SK-N-SH (cell line): Measurements from ENCODE around the gene PKD2L1. TPM values are rescaled to one million over a fixed set of nuclear protein-coding genes. Genes with fewer than 3 reads are reported as not detected.

Source experiments
- CTCF ChIA-PET: fragments of 300-600, 350-600 bp; formaldehyde crosslinking; extraction: SDS; loops from one replicate; lab custom pipeline; 2021; lab: Yijun Ruan, JAX
- POLR2A ChIA-PET: fragments of 350-600 bp; sonication (Branson Sonifier 250); formaldehyde crosslinking; extraction: SDS; loops from one replicate; lab custom pipeline; 2020; ENCODE audit warnings: antibody characterized with exemption, inconsistent platforms; lab: Yijun Ruan, JAX
- DNase-seq: peaks from one replicate; pipeline ENCODE4 v3.0.0; 2012
- H2AFZ ChIP-seq: fragments of 200-600 bp; sonication (generic); 2 replicates; pipeline ENCODE4 v1.8.1; 2016; ENCODE audit warnings: antibody characterized with exemption, mild to moderate bottlenecking, low read depth
- H3F3A ChIP-seq: fragments of 200-600 bp; sonication (generic); replicated peaks from 2 replicates; pipeline ENCODE3; 2016; ENCODE audit warnings: antibody characterized with exemption, mild to moderate bottlenecking; ENCODE audit not compliant: insufficient read depth
- H3K27ac ChIP-seq, 2 experiments: fragments of 200-500 bp in 1 of 2; fragments of 200-600 bp in 1 of 2; sonication (Bioruptor generic) in 1 of 2; sonication (generic), shearing (Covaris generic) in 1 of 2; 2 replicates each; pipeline versions ENCODE4 v1.5.1 to v1.6.1; 2014 to 2016; ENCODE audit warnings: low read depth in 2 of 2, inconsistent platforms in 1 of 2, low read length in 1 of 2, mild to moderate bottlenecking in 1 of 2, mixed read lengths in 1 of 2
- H3K27me3 ChIP-seq: fragments of 200-600 bp; sonication (generic), shearing (Covaris generic); 2 replicates; pipeline ENCODE4 v1.6.1; 2016; ENCODE audit warnings: mixed run types; ENCODE audit not compliant: insufficient read depth
- H3K36me3 ChIP-seq, 2 experiments: fragments of 200-500 bp in 1 of 2; fragments of 200-600 bp in 1 of 2; sonication (Bioruptor generic) in 1 of 2; sonication (generic) in 1 of 2; replicated peaks in 1 of 2; 2 replicates each; pipeline versions ENCODE3 to v1.5.1; 2014 to 2016; ENCODE audit warnings: low read length in 1 of 2, mild to moderate bottlenecking in 1 of 2; ENCODE audit not compliant: insufficient read depth in 2 of 2, control insufficient read depth in 1 of 2
- H3K4me1 ChIP-seq, 2 experiments: fragments of 200-500 bp in 1 of 2; fragments of 200-600 bp in 1 of 2; sonication (Bioruptor generic) in 1 of 2; sonication (generic), shearing (Covaris generic) in 1 of 2; 2 replicates each; pipeline versions ENCODE4 v1.5.1 to v1.6.1; 2014 to 2016; ENCODE audit warnings: low read depth in 1 of 2, low read length in 1 of 2, mixed run types in 1 of 2; ENCODE audit not compliant: insufficient read depth in 2 of 2, control insufficient read depth in 1 of 2
- H3K4me2 ChIP-seq: fragments of 200-600 bp; sonication (generic), shearing (Covaris generic); 2 replicates; pipeline ENCODE4 v1.6.1; 2017; ENCODE audit warnings: mixed run types
- H3K4me3 ChIP-seq, 2 experiments: fragments of 200-500 bp in 1 of 2; fragments of 200-600 bp in 1 of 2; sonication (Bioruptor generic) in 1 of 2; sonication (generic), shearing (Covaris generic) in 1 of 2; 2 replicates each; pipeline versions ENCODE4 v1.5.1 to v1.8.1; 2014 to 2016; ENCODE audit warnings: low read depth in 2 of 2, inconsistent platforms in 1 of 2, low read length in 1 of 2, mild to moderate bottlenecking in 1 of 2, mixed read lengths in 1 of 2, moderate library complexity in 1 of 2
- H3K79me2 ChIP-seq: fragments of 200-600 bp; sonication (generic); 2 replicates; pipeline ENCODE4 v1.8.1; 2017; ENCODE audit warnings: mild to moderate bottlenecking; ENCODE audit not compliant: insufficient read depth
- H3K9ac ChIP-seq: fragments of 200-600 bp; sonication (generic); 2 replicates; pipeline ENCODE4 v1.6.1; 2017; ENCODE audit warnings: mixed run types
- H3K9me2 ChIP-seq: fragments of 200-600 bp; sonication (generic); 2 replicates; pipeline ENCODE4 v1.6.1; 2017; ENCODE audit warnings: mixed run types
- H3K9me3 ChIP-seq: fragments of 200-600 bp; sonication (generic); 2 replicates; pipeline ENCODE4 v1.6.1; 2017; ENCODE audit warnings: mixed run types, mild to moderate bottlenecking, moderate library complexity
- H4K20me1 ChIP-seq: fragments of 200-600 bp; sonication (generic); 2 replicates; pipeline ENCODE4 v1.6.1; 2017; ENCODE audit warnings: mild to moderate bottlenecking, mixed run types; ENCODE audit not compliant: insufficient read depth
- CTCF ChIP-seq: fragments of 200-600 bp; sonication (generic); IDR thresholded peaks from 2 replicates; pipeline ENCODE4 v1.6.1; 2017; ENCODE audit warnings: antibody characterized with exemption, mild to moderate bottlenecking, moderate library complexity
- ELF1 ChIP-seq: IDR thresholded peaks from 2 replicates; pipeline ENCODE4 v1.4.0; 2012
- EP300 ChIP-seq, 2 experiments: IDR thresholded peaks; 2 replicates each; pipeline versions ENCODE4 v1.4.0 to v1.6.1; 2012; ENCODE audit warnings: borderline replicate concordance in 1 of 2, low read depth in 1 of 2, low read length in 1 of 2
- EZH2phosphoT487 ChIP-seq: fragments of 200-600 bp; sonication (generic); IDR thresholded peaks from 2 replicates; pipeline ENCODE4 v1.6.1; 2017; ENCODE audit warnings: low read depth, mixed run types, mild to moderate bottlenecking, antibody characterized with exemption, moderate library complexity, borderline replicate concordance
- FOSL2 ChIP-seq: IDR thresholded peaks from 2 replicates; pipeline ENCODE4 v1.4.0; 2012; ENCODE audit warnings: low read depth, mild to moderate bottlenecking, moderate library complexity, borderline replicate concordance
- FOXJ3 ChIP-seq: sonication (generic); formaldehyde crosslinking; IDR thresholded peaks from 2 replicates; pipeline ENCODE4 v1.5.1; 2020; ENCODE audit warnings: mild to moderate bottlenecking, missing genetic modification reagents
- FOXM1 ChIP-seq: IDR thresholded peaks from 2 replicates; pipeline ENCODE4 v1.4.0; 2012; ENCODE audit warnings: low read depth, mild to moderate bottlenecking
- GABPA ChIP-seq: IDR thresholded peaks from 2 replicates; pipeline ENCODE4 v1.4.0; 2012; ENCODE audit warnings: low read depth, mild to moderate bottlenecking
- GATA2 ChIP-seq: sonication (generic); formaldehyde crosslinking; IDR thresholded peaks from 2 replicates; pipeline ENCODE4 v1.5.0; 2020; ENCODE audit warnings: mild to moderate bottlenecking, missing genetic modification reagents
- JUND ChIP-seq: IDR thresholded peaks from 2 replicates; pipeline ENCODE4 v1.4.0; 2012
- MEF2A ChIP-seq: IDR thresholded peaks from 2 replicates; pipeline ENCODE4 v1.4.0; 2012; ENCODE audit warnings: low read depth, borderline replicate concordance
- NFIC ChIP-seq: IDR thresholded peaks from 2 replicates; pipeline ENCODE4 v1.4.0; 2012; ENCODE audit warnings: borderline replicate concordance
- PBX3 ChIP-seq: IDR thresholded peaks from 2 replicates; pipeline ENCODE4; 2012
- POLR2AphosphoS5 ChIP-seq: IDR thresholded peaks from 2 replicates; pipeline ENCODE4 v1.6.1; 2012; ENCODE audit warnings: low read depth, low read length
- RAD21 ChIP-seq: IDR thresholded peaks from 2 replicates; pipeline ENCODE4 v1.6.1; 2012; ENCODE audit warnings: mild to moderate bottlenecking, low read length
- REST ChIP-seq: IDR thresholded peaks from 2 replicates; pipeline ENCODE4 v1.6.1; 2012; ENCODE audit warnings: mild to moderate bottlenecking, low read depth, low read length, moderate library complexity
- RXRA ChIP-seq: IDR thresholded peaks from 2 replicates; pipeline ENCODE4 v1.4.0; 2012; ENCODE audit warnings: low read depth, mild to moderate bottlenecking, borderline replicate concordance
- SIN3A ChIP-seq: IDR thresholded peaks from 2 replicates; pipeline ENCODE4 v1.6.1; 2012; ENCODE audit warnings: low read depth, mild to moderate bottlenecking, low read length, moderate library complexity, borderline replicate concordance
- TAF1 ChIP-seq: IDR thresholded peaks from 2 replicates; pipeline ENCODE4 v1.6.1; 2012; ENCODE audit warnings: low read depth, mild to moderate bottlenecking, low read length, moderate library complexity, borderline replicate concordance
- TCF12 ChIP-seq: IDR thresholded peaks from 2 replicates; pipeline ENCODE4 v1.4.0; 2012
- USF1 ChIP-seq: IDR thresholded peaks from 2 replicates; pipeline ENCODE4 v1.4.0; 2012; ENCODE audit warnings: low read depth, borderline replicate concordance
- YY1 ChIP-seq: IDR thresholded peaks from 2 replicates; pipeline ENCODE4 v1.4.0; 2012; ENCODE audit warnings: low read depth, mild to moderate bottlenecking
- WGBS: methylation state at CpG from one replicate; pipeline ENCODE4 v1.1.6; 2017; ENCODE audit warnings: low lambda C conversion rate; 5-methylcytosine and 5-hydroxymethylcytosine counted together
- polyA plus RNA-seq, 3 experiments: library from polyadenylated mRNA; depleted of rRNA; stranded (reverse); fragments of >200 nt; gene quantifications; 2 replicates each; pipeline ENCODE4 v1.2.3, GENCODE V29; 2012

PKD2L1 gene
- polyA plus RNA-seq, 1 of the 3 experiments (the other 2 are of a cell fraction) = not detected

GRCh38 chr10:100239851-100240250 is 90.2 kb downstream of the PKD2L1 start:
- H3K79me2 ChIP-seq = no peaks in the 10 kb centered on the region
- no peaks in the 10 kb centered on the region for H4K20me1 ChIP-seq
- no peak overlapping the region for H3K27ac ChIP-seq
- H3K27me3 ChIP-seq = no peaks in the 10 kb centered on the region
- CTCF ChIA-PET = interaction anchor here (0.7 to 1.1 kb wide), 6 partner anchors 12 to 394 kb away, joined by 3 to 5 read pairs (median 4); no protein-coding TSS in a partner anchor
- no peak overlapping the region for H3K4me3 ChIP-seq
- no peak for TF ChIP-seq TAF1
- TF ChIP-seq FOSL2 = no peak
- no peak for TF ChIP-seq FOXM1
- no peak for TF ChIP-seq SIN3A
- no peak for TF ChIP-seq EP300 (IDR thresholded peaks at IDR 0.05; ENCODE audit: borderline replicate concordance in 1 of 2, low read depth in 1 of 2, low read length in 1 of 2)
- peaks cover 52 to 55% of the 10 kb centered on the region in 2 experiments for H3K36me3 ChIP-seq
- H2AFZ ChIP-seq = no peak overlapping the region
- no peak overlapping the region for H3K9ac ChIP-seq
- no peaks in the 10 kb centered on the region for H3K9me2 ChIP-seq
- H3K4me2 ChIP-seq = no peak overlapping the region
- POLR2A ChIA-PET = no interaction called here
- no peaks in the 10 kb centered on the region for H3K4me1 ChIP-seq
- H3F3A ChIP-seq = peaks cover 4% of the 10 kb centered on the region
- 90% methylated on average over 3 of the region's 3 CpGs for WGBS
- no peak for DNase-seq
- no peaks in the 10 kb centered on the region for H3K9me3 ChIP-seq

- H3K79me2 ChIP-seq = no peaks in the 10 kb centered on the region
- no peaks in the 10 kb centered on the region for H3K9me2 ChIP-seq
- no peak overlapping the region for H3K4me3 ChIP-seq
- no peaks in the 10 kb centered on the region for H3K4me1 ChIP-seq
- no peaks in the 10 kb centered on the region for H3K9me3 ChIP-seq
- H3K36me3 ChIP-seq = peaks cover 57 to 61% of the 10 kb centered on the region in 2 experiments
- TF ChIP-seq FOSL2 (no peak), MEF2A (no peak), USF1 (no peak), FOXJ3 (no peak), POLR2AphosphoS5 (no peak), GATA2 (CRISPR knock-in tag) (no peak), CTCF (no peak), ELF1 (no peak), EP300 (IDR thresholded peaks at IDR 0.05; ENCODE audit: borderline replicate concordance in 1 of 2, low read depth in 1 of 2, low read length in 1 of 2) (no peak), TCF12 (no peak), RXRA (no peak), PBX3 (no peak), GABPA (no peak), RAD21 (no peak), EZH2phosphoT487 (no peak), NFIC (no peak), REST (no peak), FOXM1 (no peak), JUND (no peak), YY1 (no peak)
- H3K4me2 ChIP-seq = no peak overlapping the region
- no peak overlapping the region for H3K27ac ChIP-seq
- H3F3A ChIP-seq = peaks cover 4% of the 10 kb centered on the region
- 97% methylated on average over 7 of the region's 7 CpGs for WGBS
- no peaks in the 10 kb centered on the region for H4K20me1 ChIP-seq
- H3K27me3 ChIP-seq = no peaks in the 10 kb centered on the region
- no peak for DNase-seq
- H3K9ac ChIP-seq = no peak overlapping the region
- ChIA-PET CTCF (no interaction called here), POLR2A (no interaction called here)
- no peak overlapping the region for H2AFZ ChIP-seq
Observed at GRCh38 chr10:100238429-100238828, 91.6 kb downstream of the PKD2L1 start.
